Measurements from ENCODE around the gene RAB20.

Gene RAB20

DNA sequence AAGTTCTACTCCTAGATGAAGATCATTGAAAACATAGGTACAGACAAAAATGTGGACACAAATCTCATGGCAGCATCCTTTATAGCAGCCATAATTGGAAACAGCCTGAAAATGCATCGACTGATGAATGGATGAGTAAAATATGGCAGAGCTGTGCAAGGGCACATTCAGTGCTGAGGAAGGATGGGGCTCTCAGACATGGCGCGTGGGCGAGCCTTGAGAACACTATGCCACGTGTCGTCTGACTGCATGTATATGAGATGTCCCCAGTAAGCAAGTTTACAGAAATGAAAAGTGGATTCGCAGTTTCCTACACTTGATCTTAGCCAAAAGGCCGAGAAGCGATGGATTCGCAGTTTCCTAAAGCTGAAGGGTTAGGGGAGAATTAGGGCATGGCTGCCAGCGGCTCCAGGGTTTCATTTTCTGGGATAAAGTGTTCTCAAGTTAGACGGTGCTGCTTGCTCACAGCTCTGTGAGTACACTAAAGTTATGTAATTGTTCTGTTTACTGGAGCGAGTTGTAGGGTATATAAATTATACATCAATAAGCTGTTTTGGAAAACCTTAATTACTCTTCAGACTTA lies 78.0 kb downstream of the RAB20 start:
- TF ChIP-seq SPI1 (IDR thresholded peaks at IDR 0.05; ENCODE audit: borderline replicate concordance, low read depth) (no peak), GABPA (IDR thresholded peaks at IDR 0.05; ENCODE audit: low read depth) (no peak), POLR2AphosphoS5 (IDR thresholded peaks at IDR 0.05; ENCODE audit: low read depth) (no peak)
- TF ChIP-seq, protein P1, sequence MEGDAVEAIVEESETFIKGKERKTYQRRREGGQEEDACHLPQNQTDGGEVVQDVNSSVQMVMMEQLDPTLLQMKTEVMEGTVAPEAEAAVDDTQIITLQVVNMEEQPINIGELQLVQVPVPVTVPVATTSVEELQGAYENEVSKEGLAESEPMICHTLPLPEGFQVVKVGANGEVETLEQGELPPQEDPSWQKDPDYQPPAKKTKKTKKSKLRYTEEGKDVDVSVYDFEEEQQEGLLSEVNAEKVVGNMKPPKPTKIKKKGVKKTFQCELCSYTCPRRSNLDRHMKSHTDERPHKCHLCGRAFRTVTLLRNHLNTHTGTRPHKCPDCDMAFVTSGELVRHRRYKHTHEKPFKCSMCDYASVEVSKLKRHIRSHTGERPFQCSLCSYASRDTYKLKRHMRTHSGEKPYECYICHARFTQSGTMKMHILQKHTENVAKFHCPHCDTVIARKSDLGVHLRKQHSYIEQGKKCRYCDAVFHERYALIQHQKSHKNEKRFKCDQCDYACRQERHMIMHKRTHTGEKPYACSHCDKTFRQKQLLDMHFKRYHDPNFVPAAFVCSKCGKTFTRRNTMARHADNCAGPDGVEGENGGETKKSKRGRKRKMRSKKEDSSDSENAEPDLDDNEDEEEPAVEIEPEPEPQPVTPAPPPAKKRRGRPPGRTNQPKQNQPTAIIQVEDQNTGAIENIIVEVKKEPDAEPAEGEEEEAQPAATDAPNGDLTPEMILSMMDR (IDR thresholded peaks at IDR 0.05; ENCODE audit: insufficient read depth, low read length), result no peak
- TF ChIP-seq, protein P2, sequence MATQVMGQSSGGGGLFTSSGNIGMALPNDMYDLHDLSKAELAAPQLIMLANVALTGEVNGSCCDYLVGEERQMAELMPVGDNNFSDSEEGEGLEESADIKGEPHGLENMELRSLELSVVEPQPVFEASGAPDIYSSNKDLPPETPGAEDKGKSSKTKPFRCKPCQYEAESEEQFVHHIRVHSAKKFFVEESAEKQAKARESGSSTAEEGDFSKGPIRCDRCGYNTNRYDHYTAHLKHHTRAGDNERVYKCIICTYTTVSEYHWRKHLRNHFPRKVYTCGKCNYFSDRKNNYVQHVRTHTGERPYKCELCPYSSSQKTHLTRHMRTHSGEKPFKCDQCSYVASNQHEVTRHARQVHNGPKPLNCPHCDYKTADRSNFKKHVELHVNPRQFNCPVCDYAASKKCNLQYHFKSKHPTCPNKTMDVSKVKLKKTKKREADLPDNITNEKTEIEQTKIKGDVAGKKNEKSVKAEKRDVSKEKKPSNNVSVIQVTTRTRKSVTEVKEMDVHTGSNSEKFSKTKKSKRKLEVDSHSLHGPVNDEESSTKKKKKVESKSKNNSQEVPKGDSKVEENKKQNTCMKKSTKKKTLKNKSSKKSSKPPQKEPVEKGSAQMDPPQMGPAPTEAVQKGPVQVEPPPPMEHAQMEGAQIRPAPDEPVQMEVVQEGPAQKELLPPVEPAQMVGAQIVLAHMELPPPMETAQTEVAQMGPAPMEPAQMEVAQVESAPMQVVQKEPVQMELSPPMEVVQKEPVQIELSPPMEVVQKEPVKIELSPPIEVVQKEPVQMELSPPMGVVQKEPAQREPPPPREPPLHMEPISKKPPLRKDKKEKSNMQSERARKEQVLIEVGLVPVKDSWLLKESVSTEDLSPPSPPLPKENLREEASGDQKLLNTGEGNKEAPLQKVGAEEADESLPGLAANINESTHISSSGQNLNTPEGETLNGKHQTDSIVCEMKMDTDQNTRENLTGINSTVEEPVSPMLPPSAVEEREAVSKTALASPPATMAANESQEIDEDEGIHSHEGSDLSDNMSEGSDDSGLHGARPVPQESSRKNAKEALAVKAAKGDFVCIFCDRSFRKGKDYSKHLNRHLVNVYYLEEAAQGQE (IDR thresholded peaks at IDR 0.05; ENCODE audit: insufficient replicate concordance, low read depth), result no peak
- no peak overlapping the region for H3K27ac ChIP-seq (replicated peaks)
- no peak overlapping the region for H3K4me3 ChIP-seq (replicated peaks; ENCODE audit: insufficient read depth, low read length)
- DNase-seq (ENCODE audit: low read depth in 1 of 2, low spot score in 1 of 2), result no peak
- H3K27me3 ChIP-seq (ENCODE audit: insufficient read depth, poor library complexity, severe bottlenecking), result peaks cover 2% of the 10 kb centered on the region

DNA sequence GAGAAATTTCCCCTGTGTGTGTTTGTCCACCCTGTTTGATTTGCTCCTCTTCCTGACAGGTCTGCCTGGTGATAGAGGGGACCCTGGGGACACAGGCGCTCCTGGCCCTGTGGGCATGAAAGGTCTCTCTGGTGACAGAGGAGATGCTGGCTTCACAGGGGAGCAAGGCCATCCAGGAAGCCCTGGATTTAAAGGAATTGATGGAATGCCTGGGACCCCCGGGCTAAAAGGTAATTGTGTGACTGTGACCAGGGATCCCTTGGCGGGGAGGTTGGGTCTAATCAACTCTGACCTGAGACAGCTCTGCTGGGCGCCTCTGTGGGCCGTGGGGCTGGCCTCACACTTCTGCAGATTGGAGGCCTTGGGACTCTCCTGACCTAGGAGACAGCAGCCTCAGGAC lies 81.4 kb downstream of the RAB20 start:
- TF ChIP-seq SPI1 (IDR thresholded peaks at IDR 0.05; ENCODE audit: borderline replicate concordance, low read depth) (no peak), POLR2AphosphoS5 (IDR thresholded peaks at IDR 0.05; ENCODE audit: low read depth) (no peak), GABPA (IDR thresholded peaks at IDR 0.05; ENCODE audit: low read depth) (no peak)
- TF ChIP-seq, protein P1 (IDR thresholded peaks at IDR 0.05; ENCODE audit: insufficient read depth, low read length), result no peak
- TF ChIP-seq, protein P2 (IDR thresholded peaks at IDR 0.05; ENCODE audit: insufficient replicate concordance, low read depth), result no peak
- no peak for DNase-seq (ENCODE audit: low read depth in 1 of 2, low spot score in 1 of 2)
- Histone ChIP-seq H3K4me3 (replicated peaks; ENCODE audit: insufficient read depth, low read length) (no peak overlapping the region), H3K27ac (replicated peaks) (no peak overlapping the region), H3K27me3 (ENCODE audit: insufficient read depth, poor library complexity, severe bottlenecking) (peaks cover 6% of the 10 kb centered on the region)

- DNase-seq (ENCODE audit: low read depth in 1 of 2, low spot score in 1 of 2), result no peak
- Histone ChIP-seq H3K27me3 (ENCODE audit: insufficient read depth, poor library complexity, severe bottlenecking) (peaks cover 6% of the 10 kb centered on the region), H3K27ac (replicated peaks) (no peak overlapping the region), H3K4me3 (replicated peaks; ENCODE audit: insufficient read depth, low read length) (no peak overlapping the region)
- no peak for TF ChIP-seq POLR2AphosphoS5 (IDR thresholded peaks at IDR 0.05; ENCODE audit: low read depth)
- TF ChIP-seq SPI1 (IDR thresholded peaks at IDR 0.05; ENCODE audit: borderline replicate concordance, low read depth), result no peak
- no peak for TF ChIP-seq GABPA (IDR thresholded peaks at IDR 0.05; ENCODE audit: low read depth)
Observed at GRCh38 chr13:110479648-110480047, 81.9 kb downstream of the RAB20 start.

DNA sequence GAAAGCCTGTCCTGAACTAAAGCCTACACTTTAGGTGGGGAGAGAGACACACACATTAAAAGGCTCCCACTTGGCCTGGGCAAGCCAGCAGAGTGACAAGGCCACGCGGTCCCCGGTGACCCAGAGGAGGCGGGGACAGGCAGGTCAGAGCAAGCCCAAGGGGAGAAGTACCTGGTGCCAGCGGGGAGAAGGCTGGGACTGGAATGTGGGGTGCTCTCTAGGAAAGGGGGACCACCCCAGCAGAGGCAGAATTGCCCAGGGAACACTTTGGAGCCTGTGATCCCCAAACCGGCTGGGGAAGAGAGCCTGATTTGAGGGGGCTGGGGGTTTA lies 82.3 kb downstream of the RAB20 start:
- no peak overlapping the region for H3K4me3 ChIP-seq (replicated peaks; ENCODE audit: insufficient read depth, low read length)
- DNase-seq (ENCODE audit: low read depth in 1 of 2, low spot score in 1 of 2), result no peak
- TF ChIP-seq, protein P2 (IDR thresholded peaks at IDR 0.05; ENCODE audit: insufficient replicate concordance, low read depth), result no peak
- TF ChIP-seq POLR2AphosphoS5 (IDR thresholded peaks at IDR 0.05; ENCODE audit: low read depth) (no peak), GABPA (IDR thresholded peaks at IDR 0.05; ENCODE audit: low read depth) (no peak), SPI1 (IDR thresholded peaks at IDR 0.05; ENCODE audit: borderline replicate concordance, low read depth) (no peak)
- TF ChIP-seq, protein P1 (IDR thresholded peaks at IDR 0.05; ENCODE audit: insufficient read depth, low read length), result no peak
- H3K27ac ChIP-seq (replicated peaks), result no peak overlapping the region
- H3K27me3 ChIP-seq (ENCODE audit: insufficient read depth, poor library complexity, severe bottlenecking), result peaks cover 6% of the 10 kb centered on the region
